Loucy (cell line): Measurements from ENCODE around the gene RCOR1.

Experiments used
- H2AFZ ChIP-seq: fragments of 200-600 bp; sonication (generic); 2 replicates; pipeline ENCODE4 v1.6.0; 2016; ENCODE audit warnings: antibody characterized with exemption, mild to moderate bottlenecking, low read length, moderate library complexity
- H3F3A ChIP-seq: fragments of 200-600 bp; 2 replicates; pipeline ENCODE4 v1.6.0; 2016; ENCODE audit warnings: antibody characterized with exemption, low read depth, mild to moderate bottlenecking
- H3K27me3 ChIP-seq: fragments of 200-600 bp; sonication (generic); 2 replicates; pipeline ENCODE4 v1.6.1; 2014; ENCODE audit warnings: low read length, mild to moderate bottlenecking; ENCODE audit not compliant: insufficient read depth, poor library complexity, severe bottlenecking
- H3K36me3 ChIP-seq: fragments of 200-600 bp; sonication (generic); 2 replicates; pipeline ENCODE4 v1.6.1; 2016; ENCODE audit warnings: low read length; ENCODE audit not compliant: insufficient read depth
- H3K4me1 ChIP-seq: fragments of 200-600 bp; sonication (generic); 2 replicates; pipeline ENCODE4 v1.5.1; 2014; ENCODE audit warnings: low read length, mild to moderate bottlenecking; ENCODE audit not compliant: insufficient read depth, poor library complexity, severe bottlenecking
- H3K4me2 ChIP-seq: fragments of 200-600 bp; sonication (generic); 2 replicates; pipeline ENCODE4 v1.6.0; 2014; ENCODE audit warnings: antibody characterized with exemption, low read length, low read depth, mild to moderate bottlenecking; ENCODE audit not compliant: poor library complexity, severe bottlenecking
- H3K4me3 ChIP-seq: fragments of 200-600 bp; sonication (generic); 2 replicates; pipeline ENCODE4 v1.5.1; 2014; ENCODE audit warnings: low read length, mild to moderate bottlenecking, mixed read lengths; ENCODE audit not compliant: poor library complexity, severe bottlenecking
- H3K79me2 ChIP-seq: fragments of 200-600 bp; sonication (generic); 2 replicates; pipeline ENCODE4 v1.6.1; 2014; ENCODE audit warnings: low read length; ENCODE audit not compliant: insufficient read depth
- H3K9ac ChIP-seq: fragments of 200-600 bp; sonication (generic); 2 replicates; pipeline ENCODE4 v1.6.0; 2014; ENCODE audit warnings: mild to moderate bottlenecking, low read depth, low read length, moderate library complexity; ENCODE audit not compliant: poor library complexity, severe bottlenecking
- H3K9me2 ChIP-seq: fragments of 200-600 bp; sonication (generic); replicated peaks from 2 replicates; pipeline ENCODE4 v1.6.1; 2016; ENCODE audit warnings: low read depth, low read length, mixed read lengths
- H3K9me3 ChIP-seq: fragments of 200-600 bp; sonication (generic); 2 replicates; pipeline ENCODE4 v1.6.1; 2014; ENCODE audit warnings: mild to moderate bottlenecking, antibody characterized with exemption, low read length, low read depth; ENCODE audit not compliant: insufficient read depth
- H4K20me1 ChIP-seq: fragments of 200-600 bp; sonication (generic); 2 replicates; pipeline ENCODE4 v1.6.0; 2014; ENCODE audit warnings: antibody characterized with exemption, low read length, mild to moderate bottlenecking; ENCODE audit not compliant: insufficient read depth, poor library complexity, severe bottlenecking
- CTCF ChIP-seq: fragments of 200-600 bp; sonication (generic); conservative IDR thresholded peaks from 2 replicates; pipeline ENCODE4 v1.5.1; 2014; ENCODE audit warnings: mild to moderate bottlenecking, antibody characterized with exemption, low read length
- EZH2phosphoT487 ChIP-seq: fragments of 200-600 bp; IDR thresholded peaks from 2 replicates; pipeline ENCODE4 v1.6.1; 2018; ENCODE audit warnings: antibody characterized with exemption, mild to moderate bottlenecking, moderate library complexity, borderline replicate concordance

The RCOR1 gene

DNA sequence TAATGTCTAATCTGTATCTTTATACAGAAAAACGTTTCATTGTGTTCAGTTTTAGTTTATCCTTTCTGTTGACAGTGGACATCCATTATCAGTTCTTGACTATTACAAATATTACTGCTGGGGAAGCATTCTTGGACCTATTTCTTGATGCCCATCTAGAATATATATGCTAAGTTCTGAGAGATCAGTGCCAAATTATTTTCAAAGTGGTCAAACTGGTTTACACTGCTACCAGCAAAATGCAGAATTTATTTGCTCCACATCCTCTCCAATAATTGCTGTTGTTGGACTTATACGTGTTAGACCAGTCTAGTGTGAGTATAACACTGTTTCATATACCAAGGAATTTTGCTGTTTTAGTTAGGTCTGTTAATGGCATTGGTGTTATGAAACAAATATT lies 99.3 kb downstream of the RCOR1 start:
- H3K79me2 ChIP-seq: peaks cover 85% of the 10 kb centered on the region
- no peak overlapping the region for H3K4me2 ChIP-seq
- TF ChIP-seq CTCF (no peak), EZH2phosphoT487 (no peak)
- peaks cover 39% of the 10 kb centered on the region for H4K20me1 ChIP-seq
- H3K9ac ChIP-seq: no peak overlapping the region
- no peaks in the 10 kb centered on the region for H3K36me3 ChIP-seq
- H3K9me3 ChIP-seq: no peaks in the 10 kb centered on the region
- H3K4me1 ChIP-seq: peaks cover 1% of the 10 kb centered on the region
- H3K9me2 ChIP-seq: no peaks in the 10 kb centered on the region
- H2AFZ ChIP-seq: no peak overlapping the region
- no peaks in the 10 kb centered on the region for H3K27me3 ChIP-seq
- H3F3A ChIP-seq: 0 out of 2 replicates have a peak, but pooled peaks cover 4% of the 10 kb centered on the region
- no peak overlapping the region for H3K4me3 ChIP-seq

DNA sequence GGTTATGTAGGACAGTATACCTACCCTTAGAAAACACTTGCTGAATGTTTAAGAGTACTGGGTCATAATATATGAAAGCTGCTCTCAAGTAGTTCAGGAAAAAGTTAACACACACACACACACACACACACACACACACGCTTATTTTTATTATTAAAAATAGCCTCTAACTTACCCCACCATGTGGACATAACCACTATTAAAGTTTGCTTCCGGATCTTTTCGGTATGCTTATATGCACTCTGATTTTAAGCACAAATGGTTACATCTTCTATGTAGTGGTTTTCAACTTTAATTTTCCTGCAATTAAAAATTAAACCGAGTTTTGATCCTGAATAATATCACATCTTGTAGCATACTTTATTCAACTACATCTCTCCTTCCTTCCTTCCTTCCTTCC lies 99.9 kb downstream of the RCOR1 start:
- Histone ChIP-seq H3K36me3 (no peaks in the 10 kb centered on the region), H3K4me3 (no peak overlapping the region), H3K27me3 (no peaks in the 10 kb centered on the region), H4K20me1 (peaks cover 41% of the 10 kb centered on the region), H2AFZ (no peak overlapping the region), H3F3A (0 out of 2 replicates have a peak, but pooled peaks cover 4% of the 10 kb centered on the region), H3K4me2 (no peak overlapping the region), H3K9me3 (no peaks in the 10 kb centered on the region), H3K79me2 (peaks cover 85% of the 10 kb centered on the region), H3K9me2 (no peaks in the 10 kb centered on the region), H3K4me1 (peaks cover 7% of the 10 kb centered on the region), H3K9ac (no peak overlapping the region)
- TF ChIP-seq CTCF (no peak), EZH2phosphoT487 (no peak)

DNA sequence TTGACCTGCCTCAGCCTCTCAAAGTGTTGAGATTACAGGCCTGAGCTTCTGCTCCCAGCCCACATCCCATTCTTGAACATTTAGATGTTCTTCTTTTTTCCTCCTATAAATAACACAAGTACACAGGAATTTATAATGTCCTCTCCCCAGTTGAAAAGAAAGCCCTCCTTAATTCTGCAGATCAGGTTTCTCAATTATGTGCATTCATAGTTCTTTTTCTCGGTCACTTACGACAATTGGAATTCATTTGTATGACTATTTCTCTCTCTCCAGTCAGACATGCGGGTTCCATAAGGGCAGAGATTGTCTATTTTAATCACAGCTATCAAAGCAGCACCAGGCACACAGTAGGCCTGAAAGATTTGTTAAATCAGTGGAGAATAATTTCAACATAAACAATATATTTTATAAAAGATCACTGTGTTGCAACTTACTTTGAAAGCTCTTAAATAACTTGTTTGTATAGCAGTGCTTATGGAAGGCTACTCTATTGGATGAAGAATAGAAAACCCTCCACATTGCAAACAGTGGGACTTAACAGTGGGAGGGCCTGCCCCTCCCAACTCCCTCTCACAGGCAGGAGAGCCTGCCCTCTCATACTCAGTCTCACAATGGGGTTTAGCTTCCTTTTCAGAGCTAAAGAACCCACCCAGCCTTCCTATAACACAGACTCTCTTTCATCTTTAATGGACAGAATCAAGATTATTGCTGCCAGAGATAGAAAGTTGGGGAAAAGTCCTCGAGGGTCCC lies 100.7 kb downstream of the RCOR1 start:
- H3K27me3 ChIP-seq: no peaks in the 10 kb centered on the region
- TF ChIP-seq EZH2phosphoT487: no peak
- TF ChIP-seq CTCF: no peak
- no peaks in the 10 kb centered on the region for H3K9me2 ChIP-seq
- H3K4me1 ChIP-seq: peaks cover 9% of the 10 kb centered on the region
- H3K9ac ChIP-seq: no peak overlapping the region
- H2AFZ ChIP-seq: no peak overlapping the region
- 0 out of 2 replicates have a peak, but pooled peaks cover 4% of the 10 kb centered on the region for H3F3A ChIP-seq
- H4K20me1 ChIP-seq: peaks cover 43% of the 10 kb centered on the region
- no peaks in the 10 kb centered on the region for H3K9me3 ChIP-seq
- H3K4me2 ChIP-seq: no peak overlapping the region
- no peak overlapping the region for H3K4me3 ChIP-seq
- peaks cover 4% of the 10 kb centered on the region; the same call in 1 of the 2 replicates for H3K36me3 ChIP-seq
- peaks cover 85% of the 10 kb centered on the region for H3K79me2 ChIP-seq
